Cardiac muscle cell (in vitro differentiated cells and primary cell): ENCODE measurements around the gene DHRS1. TPM values are rescaled to one million over a fixed set of nuclear protein-coding genes. Genes with fewer than 3 reads are reported as not detected.

Experiments used
- DNase-seq, 2 donors: peaks; one replicate each; pipeline versions ENCODE4 v3.0.0 to v3.0.0-alpha.2; 2010 to 2017; ENCODE audit warnings: low read depth in 1 of 2, low spot score in 1 of 2
- H3K27ac ChIP-seq: fragments of 200-600 bp; sonication (generic); 2 replicates; pipeline ENCODE4 v1.5.1; 2016
- H3K27me3 ChIP-seq: fragments of 200-600 bp; sonication (generic); 2 replicates; pipeline ENCODE4 v1.6.0; 2016; ENCODE audit warnings: control low read depth
- H3K36me3 ChIP-seq: fragments of 200-600 bp; sonication (generic); 2 replicates; pipeline ENCODE4 v1.5.1; 2016; ENCODE audit warnings: control low read depth
- H3K4me1 ChIP-seq: fragments of 200-600 bp; sonication (generic); 2 replicates; pipeline ENCODE4 v1.8.1; 2017; ENCODE audit warnings: low read depth, mild to moderate bottlenecking, mixed run types
- H3K4me3 ChIP-seq: fragments of 200-600 bp; sonication (generic); 2 replicates; pipeline ENCODE4 v1.5.1; 2016; ENCODE audit warnings: mild to moderate bottlenecking
- H3K9me3 ChIP-seq: fragments of 200-600 bp; sonication (generic); 2 replicates; pipeline ENCODE4 v1.5.1; 2017; ENCODE audit warnings: low read depth, mild to moderate bottlenecking, control low read depth
- polyA plus RNA-seq: library from polyadenylated mRNA; unstranded; fragments of >200 nt; fragmentation: Nextera tagmentation; extraction: Ambion mirVana; gene quantifications from 2 replicates; pipeline ENCODE4 v1.2.1, GENCODE V29; 2016
- total RNA-seq: library from RNA; depleted of rRNA; stranded (reverse); fragments of >200 nt; gene quantifications from 2 replicates; pipeline ENCODE4 v1.2.3, GENCODE V29; 2016
- TF ChIP-seq, protein P1 (sequence below): IDR thresholded peaks from 2 replicates; pipeline ENCODE4 v1.5.1; 2012; ENCODE audit warnings: low read depth, mild to moderate bottlenecking, low read length

Gene DHRS1
- total and polyA plus RNA-seq, 2 experiments from 2014 or later = 43.2 to 58.1 TPM

DNA sequence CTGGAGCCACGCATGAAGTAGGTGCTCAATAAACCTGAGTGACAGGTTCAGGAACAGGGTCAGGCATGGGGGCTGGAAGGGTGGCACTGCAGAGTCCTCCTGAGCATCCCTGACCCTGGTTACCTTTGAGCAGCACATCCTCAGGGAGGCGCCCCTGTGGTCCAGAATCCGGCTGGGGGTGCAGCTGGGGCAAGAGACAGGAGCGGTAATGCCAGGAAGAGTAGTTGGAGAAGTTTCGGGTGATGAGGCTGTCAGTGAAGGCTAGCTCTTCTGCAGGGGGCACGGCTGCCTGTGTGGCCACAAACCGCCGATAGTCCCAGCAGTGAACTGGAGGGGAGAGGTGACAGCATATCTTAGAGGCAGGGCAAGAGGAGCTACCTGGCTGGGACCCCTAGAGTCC, 30.2 kb downstream of the DHRS1 start:
- TF ChIP-seq, protein P1, sequence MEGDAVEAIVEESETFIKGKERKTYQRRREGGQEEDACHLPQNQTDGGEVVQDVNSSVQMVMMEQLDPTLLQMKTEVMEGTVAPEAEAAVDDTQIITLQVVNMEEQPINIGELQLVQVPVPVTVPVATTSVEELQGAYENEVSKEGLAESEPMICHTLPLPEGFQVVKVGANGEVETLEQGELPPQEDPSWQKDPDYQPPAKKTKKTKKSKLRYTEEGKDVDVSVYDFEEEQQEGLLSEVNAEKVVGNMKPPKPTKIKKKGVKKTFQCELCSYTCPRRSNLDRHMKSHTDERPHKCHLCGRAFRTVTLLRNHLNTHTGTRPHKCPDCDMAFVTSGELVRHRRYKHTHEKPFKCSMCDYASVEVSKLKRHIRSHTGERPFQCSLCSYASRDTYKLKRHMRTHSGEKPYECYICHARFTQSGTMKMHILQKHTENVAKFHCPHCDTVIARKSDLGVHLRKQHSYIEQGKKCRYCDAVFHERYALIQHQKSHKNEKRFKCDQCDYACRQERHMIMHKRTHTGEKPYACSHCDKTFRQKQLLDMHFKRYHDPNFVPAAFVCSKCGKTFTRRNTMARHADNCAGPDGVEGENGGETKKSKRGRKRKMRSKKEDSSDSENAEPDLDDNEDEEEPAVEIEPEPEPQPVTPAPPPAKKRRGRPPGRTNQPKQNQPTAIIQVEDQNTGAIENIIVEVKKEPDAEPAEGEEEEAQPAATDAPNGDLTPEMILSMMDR = no peak
- H3K4me3 ChIP-seq = no peak overlapping the region
- no peak for DNase-seq

DNA sequence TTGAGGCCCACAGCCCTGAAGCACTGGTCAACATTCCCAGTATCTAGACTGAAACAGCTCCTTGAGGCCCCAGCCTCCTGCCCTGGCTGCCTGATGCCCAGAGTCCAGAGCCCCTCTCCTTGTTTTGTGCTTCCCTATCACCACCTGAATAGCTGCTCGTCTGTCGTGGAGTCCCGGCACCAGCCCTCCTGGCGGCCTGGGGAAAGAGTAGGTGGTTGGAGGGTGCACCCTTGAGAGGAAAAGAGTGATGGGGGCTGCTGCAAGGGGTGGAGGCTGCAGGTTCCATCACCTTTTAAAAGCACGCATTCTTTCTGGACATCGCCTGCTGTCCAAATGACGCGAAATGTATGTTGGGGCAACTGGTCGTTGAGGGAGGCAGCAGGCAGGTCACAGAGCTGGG, 31.4 kb downstream of the DHRS1 start:
- no peak overlapping the region for H3K27ac ChIP-seq
- no peak overlapping the region for H3K4me3 ChIP-seq
- no peak for DNase-seq
- TF ChIP-seq, protein P1 = no peak
- H3K27me3 ChIP-seq = no peaks in the 10 kb centered on the region
- H3K36me3 ChIP-seq = no peaks in the 10 kb centered on the region
- H3K4me1 ChIP-seq = no peaks in the 10 kb centered on the region
- H3K9me3 ChIP-seq = no peaks in the 10 kb centered on the region

More for the DNA sequence above, 30.2 kb downstream of the DHRS1 start:
- Histone ChIP-seq H3K9me3 (no peaks in the 10 kb centered on the region), H3K4me1 (no peaks in the 10 kb centered on the region), H3K36me3 (no peaks in the 10 kb centered on the region), H3K27ac (no peak overlapping the region), H3K27me3 (no peaks in the 10 kb centered on the region)

DNA sequence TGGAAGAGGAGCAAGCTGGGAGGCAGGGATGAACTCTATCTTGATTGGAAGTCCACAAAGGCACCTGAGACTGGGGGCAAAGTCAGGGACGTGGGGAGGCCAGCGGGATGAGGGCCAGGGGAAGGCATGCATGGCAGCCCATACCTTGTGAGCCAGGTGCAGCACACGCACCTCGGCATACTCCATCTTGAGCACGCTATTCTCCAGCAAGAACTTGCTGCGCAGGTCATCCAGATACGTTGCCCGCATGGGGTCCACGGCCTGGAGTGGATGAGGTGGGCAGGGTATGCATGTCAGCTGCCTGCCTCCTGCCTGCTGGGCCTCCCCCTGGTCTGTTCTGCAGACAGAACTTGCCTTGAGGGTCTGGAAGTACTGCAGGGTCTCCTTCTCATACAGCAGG, 32.1 kb downstream of the DHRS1 start:
- H3K4me1 ChIP-seq = no peaks in the 10 kb centered on the region
- H3K9me3 ChIP-seq = no peaks in the 10 kb centered on the region
- DNase-seq = no peak
- no peaks in the 10 kb centered on the region for H3K27me3 ChIP-seq
- H3K36me3 ChIP-seq = no peaks in the 10 kb centered on the region
- no peak overlapping the region for H3K27ac ChIP-seq
- TF ChIP-seq, protein P1 = no peak
- no peak overlapping the region for H3K4me3 ChIP-seq

DNA sequence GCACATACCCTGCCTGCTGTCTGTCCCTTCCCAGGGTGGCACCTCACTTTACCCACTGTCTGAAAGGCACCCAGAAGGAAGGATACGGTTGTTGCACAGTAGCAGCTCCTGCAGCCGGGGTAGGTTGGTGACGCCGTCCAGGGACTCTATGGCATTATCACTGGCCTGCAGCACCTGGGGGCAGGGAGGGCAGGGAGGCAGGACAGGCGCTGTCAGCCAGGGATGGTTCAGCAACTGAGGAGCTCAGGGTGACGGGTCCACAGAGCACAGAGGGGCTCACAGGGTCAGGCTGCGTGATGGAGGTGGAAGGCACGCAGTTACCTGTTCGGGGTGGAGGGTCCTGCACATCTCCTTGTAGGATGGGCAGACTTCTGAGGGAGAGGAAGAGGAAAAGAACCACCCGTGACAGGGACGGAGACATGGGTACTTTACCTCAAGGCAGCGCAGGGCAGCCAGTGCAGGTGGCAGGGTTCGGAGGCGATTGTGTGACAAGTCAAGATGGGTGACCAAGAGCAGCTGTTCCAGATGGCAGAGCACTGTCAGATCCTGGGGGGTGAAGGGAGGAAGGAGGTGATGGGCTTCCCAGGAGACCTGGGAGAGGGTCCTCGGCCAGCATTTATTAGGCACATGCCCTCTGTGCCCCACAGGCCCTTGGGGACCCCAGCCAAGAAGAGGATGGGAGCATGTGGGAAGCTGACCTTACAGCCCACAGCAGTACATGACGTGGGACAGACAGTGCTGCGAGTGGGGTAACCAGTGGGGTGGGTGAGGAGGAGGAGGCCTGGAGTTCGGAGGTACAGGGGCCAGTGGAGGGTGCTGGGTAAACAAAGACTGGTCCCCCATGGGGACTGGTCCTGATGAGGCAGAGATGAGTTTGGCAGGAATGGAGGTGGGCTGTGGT, 33.0 kb downstream of the DHRS1 start:
- H3K4me1 ChIP-seq = no peaks in the 10 kb centered on the region
- no peak overlapping the region for H3K27ac ChIP-seq
- no peaks in the 10 kb centered on the region for H3K36me3 ChIP-seq
- no peak overlapping the region for H3K4me3 ChIP-seq
- no peaks in the 10 kb centered on the region for H3K27me3 ChIP-seq
- no peak for DNase-seq
- TF ChIP-seq, protein P1 = no peak
- H3K9me3 ChIP-seq = no peaks in the 10 kb centered on the region

DNA sequence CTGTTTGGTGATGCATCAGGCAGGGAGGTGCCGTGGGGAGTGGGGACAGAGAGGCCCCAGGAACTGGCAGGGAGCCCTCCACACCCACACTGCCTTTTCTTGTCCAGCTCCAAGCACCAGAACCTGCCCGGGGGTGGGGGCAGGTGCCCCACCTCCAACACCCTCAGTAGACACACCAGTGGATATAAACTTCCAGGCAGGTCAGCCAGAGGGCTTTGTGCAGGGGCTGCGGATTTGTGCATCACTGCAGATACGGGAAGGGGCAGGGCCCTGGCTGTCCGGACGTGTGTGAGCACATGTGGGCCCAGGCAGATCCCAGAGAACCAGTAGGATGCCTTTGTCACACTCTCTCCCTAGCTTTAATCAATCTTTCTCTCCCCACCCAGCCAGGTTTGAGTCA, 35.3 kb downstream of the DHRS1 start:
- Histone ChIP-seq H3K27ac (no peak overlapping the region), H3K36me3 (no peaks in the 10 kb centered on the region), H3K4me1 (no peaks in the 10 kb centered on the region), H3K27me3 (no peaks in the 10 kb centered on the region), H3K4me3 (no peak overlapping the region), H3K9me3 (no peaks in the 10 kb centered on the region)
- DNase-seq = no peak
- TF ChIP-seq, protein P1 = no peak
